Vagina (tissue), 2 donors: ENCODE measurements around the gene SH3BGRL3. TPM values are rescaled to one million over a fixed set of nuclear protein-coding genes. Genes with fewer than 3 reads are reported as not detected.

Experiments
- DNase-seq, 2 donors: peaks; one replicate each; pipeline ENCODE4 v3.0.0-alpha.2; 2017; ENCODE audit errors: extremely low spot score in 2 of 2
- H3K27ac ChIP-seq: fragments of 200-600 bp; sonication (generic); one replicate; pipeline ENCODE4 v1.5.1; 2019
- H3K27me3 ChIP-seq: fragments of 200-600 bp; sonication (generic); one replicate; pipeline ENCODE4 v1.5.1; 2019
- H3K36me3 ChIP-seq, 2 donors: fragments of 200-600 bp; sonication (generic); one replicate each; pipeline ENCODE4 v1.5.1; 2017 to 2019
- H3K4me1 ChIP-seq: fragments of 200-600 bp; sonication (generic); one replicate; pipeline ENCODE4 v1.5.1; 2019
- H3K4me3 ChIP-seq, 2 donors: fragments of 200-600 bp; sonication (generic); 1 replicate in 1 of 2; 2 replicates in 1 of 2; pipeline ENCODE4 v1.5.1; 2016 to 2019
- H3K9me3 ChIP-seq: fragments of 200-600 bp; sonication (generic); one replicate; pipeline ENCODE4 v1.5.1; 2019
- POLR2A ChIP-seq, 2 donors: fragments of 450-650 bp; IDR thresholded peaks; one replicate each; pipeline ENCODE4 v1.6.1; 2017; ENCODE audit warnings: antibody characterized with exemption in 2 of 2, mild to moderate bottlenecking in 2 of 2, moderate library complexity in 2 of 2
- POLR2AphosphoS5 ChIP-seq, 2 donors: sonication (generic); formaldehyde crosslinking; IDR thresholded peaks; one replicate each; pipeline ENCODE4 v1.9.0; 2017; ENCODE audit warnings: antibody characterized with exemption in 2 of 2, mild to moderate bottlenecking in 2 of 2, low read depth in 1 of 2; ENCODE audit not compliant: insufficient read depth in 1 of 2
- intact Hi-C: fragments of 100-400 bp; cut with DNase I; formaldehyde crosslinking; loops from one replicate; pipeline ENCODE4 v1.15.1; 2023
- total RNA-seq: library from RNA; depleted of rRNA; stranded (reverse); fragments of >200 nt; gene quantifications from one replicate; pipeline ENCODE4 v1.2.3, GENCODE V29; 2016
- TF ChIP-seq, protein P1 (sequence below), 3 experiments: fragments of 450-650 bp in 2 of 3; fragments of 200-600 bp in 1 of 3; sonication (generic) in 1 of 3; IDR thresholded peaks; one replicate each; pipeline ENCODE4 v1.5.1; 2017 to 2019; ENCODE audit warnings: antibody characterized with exemption in 3 of 3, mild to moderate bottlenecking in 2 of 3, moderate library complexity in 2 of 3

Gene SH3BGRL3
- total RNA-seq, 1 donor from 2014 or later, result 115 TPM

DNA sequence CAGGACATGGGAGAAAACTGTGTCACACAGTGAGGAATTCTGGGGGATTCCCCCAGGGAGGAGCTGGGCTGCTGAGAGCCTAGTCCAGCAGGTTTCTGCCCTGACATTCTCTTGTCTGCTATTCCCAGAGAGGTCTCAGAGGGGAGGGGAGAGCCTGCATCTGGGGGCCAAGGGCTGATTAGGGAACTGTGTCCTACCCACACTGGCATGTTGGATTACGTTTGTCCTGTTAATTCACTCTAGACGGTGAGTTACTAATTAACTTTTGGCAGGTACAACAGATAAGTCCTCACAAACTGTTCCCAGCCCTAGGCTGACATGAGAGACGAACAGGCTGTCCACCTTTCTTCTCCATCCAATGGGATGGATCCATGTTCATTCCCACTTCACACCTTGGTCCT, 2.6 kb upstream of the SH3BGRL3 start:
- Histone ChIP-seq H3K4me3 (no peak overlapping the region), H3K36me3 (peaks cover 0 to 8% of the 10 kb centered on the region in 2 donors), H3K9me3 (no peaks in the 10 kb centered on the region), H3K27ac (peak overlapping the region; percentile 95), H3K4me1 (peaks cover 71% of the 10 kb centered on the region), H3K27me3 (no peaks in the 10 kb centered on the region)
- intact Hi-C loops, result no loop called here
- DNase-seq, result no peak
- TF ChIP-seq, protein P1, sequence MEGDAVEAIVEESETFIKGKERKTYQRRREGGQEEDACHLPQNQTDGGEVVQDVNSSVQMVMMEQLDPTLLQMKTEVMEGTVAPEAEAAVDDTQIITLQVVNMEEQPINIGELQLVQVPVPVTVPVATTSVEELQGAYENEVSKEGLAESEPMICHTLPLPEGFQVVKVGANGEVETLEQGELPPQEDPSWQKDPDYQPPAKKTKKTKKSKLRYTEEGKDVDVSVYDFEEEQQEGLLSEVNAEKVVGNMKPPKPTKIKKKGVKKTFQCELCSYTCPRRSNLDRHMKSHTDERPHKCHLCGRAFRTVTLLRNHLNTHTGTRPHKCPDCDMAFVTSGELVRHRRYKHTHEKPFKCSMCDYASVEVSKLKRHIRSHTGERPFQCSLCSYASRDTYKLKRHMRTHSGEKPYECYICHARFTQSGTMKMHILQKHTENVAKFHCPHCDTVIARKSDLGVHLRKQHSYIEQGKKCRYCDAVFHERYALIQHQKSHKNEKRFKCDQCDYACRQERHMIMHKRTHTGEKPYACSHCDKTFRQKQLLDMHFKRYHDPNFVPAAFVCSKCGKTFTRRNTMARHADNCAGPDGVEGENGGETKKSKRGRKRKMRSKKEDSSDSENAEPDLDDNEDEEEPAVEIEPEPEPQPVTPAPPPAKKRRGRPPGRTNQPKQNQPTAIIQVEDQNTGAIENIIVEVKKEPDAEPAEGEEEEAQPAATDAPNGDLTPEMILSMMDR (IDR thresholded peaks at IDR 0.05), result no peak
- TF ChIP-seq POLR2A (IDR thresholded peaks at IDR 0.05), result no peak
- no peak for TF ChIP-seq POLR2AphosphoS5 (IDR thresholded peaks at IDR 0.05; ENCODE audit: insufficient read depth in 1 of 2, low read depth in 1 of 2)

GRCh38 chr1:26277719-26278118, 2.2 kb upstream of the SH3BGRL3 start:
- H3K4me1 ChIP-seq, result peaks cover 76% of the 10 kb centered on the region
- no peak for DNase-seq
- peak overlapping the region; percentile 95 for H3K27ac ChIP-seq
- peaks cover 0 to 8% of the 10 kb centered on the region in 2 donors for H3K36me3 ChIP-seq
- H3K4me3 ChIP-seq, result no peak overlapping the region
- no peaks in the 10 kb centered on the region for H3K27me3 ChIP-seq
- TF ChIP-seq POLR2A (IDR thresholded peaks at IDR 0.05) (no peak), POLR2AphosphoS5 (IDR thresholded peaks at IDR 0.05; ENCODE audit: insufficient read depth in 1 of 2, low read depth in 1 of 2) (no peak)
- TF ChIP-seq, protein P1 (IDR thresholded peaks at IDR 0.05), result no peak
- no peaks in the 10 kb centered on the region for H3K9me3 ChIP-seq
- intact Hi-C loops, result no loop called here

DNA sequence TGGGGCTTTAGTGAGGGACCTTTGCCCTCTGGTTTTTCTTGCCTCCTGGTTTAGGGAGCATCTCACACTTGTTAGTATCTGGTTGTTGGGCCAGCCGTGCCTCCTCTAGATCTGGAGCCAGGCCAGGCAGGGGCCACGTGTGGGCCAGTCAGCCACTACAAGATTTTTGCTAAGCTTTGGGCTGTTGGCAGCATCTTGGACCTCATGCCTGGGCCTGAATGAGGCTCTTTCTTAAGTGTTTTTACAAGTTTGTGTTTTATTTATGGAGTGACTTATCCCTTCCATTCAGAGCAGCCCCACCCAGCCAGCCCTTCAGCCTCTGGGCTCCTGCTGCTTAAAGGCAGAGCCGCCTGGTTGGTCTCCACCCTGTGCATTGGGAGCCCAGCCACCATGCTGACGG, 1.6 kb upstream of the SH3BGRL3 start:
- Histone ChIP-seq H3K9me3 (no peaks in the 10 kb centered on the region), H3K36me3 (peaks cover 0 to 8% of the 10 kb centered on the region in 2 donors), H3K27ac (peak overlapping the region; percentile 95), H3K4me1 (peaks cover 81% of the 10 kb centered on the region), H3K4me3 (no peak overlapping the region), H3K27me3 (no peaks in the 10 kb centered on the region)
- peak; percentile 69 to 71 for TF ChIP-seq POLR2AphosphoS5 (IDR thresholded peaks at IDR 0.05; ENCODE audit: insufficient read depth in 1 of 2, low read depth in 1 of 2)
- TF ChIP-seq, protein P1 (IDR thresholded peaks at IDR 0.05), result no peak
- peak in 1 of 2 donors; percentile 95 for DNase-seq
- intact Hi-C loops, result no loop called here

- peak in 1 of 2 donors; percentile 87 for DNase-seq
- TF ChIP-seq POLR2AphosphoS5 (IDR thresholded peaks at IDR 0.05; ENCODE audit: insufficient read depth in 1 of 2, low read depth in 1 of 2) (no peak), POLR2A (IDR thresholded peaks at IDR 0.05) (no peak)
- TF ChIP-seq, protein P1 (IDR thresholded peaks at IDR 0.05), result no peak
- Histone ChIP-seq H3K4me3 (peak overlapping the region; percentile 80 to 90), H3K36me3 (peaks cover 0 to 8% of the 10 kb centered on the region in 2 donors), H3K27ac (peak overlapping the region; percentile 95), H3K9me3 (no peaks in the 10 kb centered on the region), H3K4me1 (peaks cover 82% of the 10 kb centered on the region), H3K27me3 (no peaks in the 10 kb centered on the region)
- intact Hi-C loops, result no loop called here
Observed at GRCh38 chr1:26278724-26279455, 996 bp upstream of the SH3BGRL3 start.
